GM19395 (cell line): ENCODE measurements around the gene SPESP1.
"Not testable (repeated sequence)": the region's sequence is repeated elsewhere in the genome, so short reads cannot be mapped to it uniquely, and the experiment has no call there.

Experiments used
- ATAC-seq: cut with Tn5 transposase; IDR thresholded peaks from one replicate; pipeline ENCODE4 v1.9.1; 2021; ENCODE audit warnings: mild to moderate bottlenecking, moderate library complexity; ENCODE audit not compliant: unreplicated experiment

The SPESP1 gene

GRCh38 chr15:68962465-68962864 lies 32.1 kb downstream of the SPESP1 start:
- ATAC-seq = no peak

GRCh38 chr15:68963719-68964118 lies 33.4 kb downstream of the SPESP1 start:
- ATAC-seq = not testable (repeated sequence)

- no peak for ATAC-seq
Observed at GRCh38 chr15:68966996-68967395, 36.7 kb downstream of the SPESP1 start.

- ATAC-seq = no peak
Observed at GRCh38 chr15:68967948-68968347, 37.6 kb downstream of the SPESP1 start.

- ATAC-seq = no peak
Observed at GRCh38 chr15:68969298-68969697, 39.0 kb downstream of the SPESP1 start.

- ATAC-seq = no peak
Observed at GRCh38 chr15:68972201-68973065, 42.1 kb downstream of the SPESP1 start.

- ATAC-seq = not testable (repeated sequence)
Observed at GRCh38 chr15:68975651-68976160, 45.4 kb downstream of the SPESP1 start.

GRCh38 chr15:68977426-68977825 lies 47.1 kb downstream of the SPESP1 start:
- ATAC-seq = not testable (repeated sequence)

GRCh38 chr15:68979006-68979405 lies 48.7 kb downstream of the SPESP1 start:
- no peak for ATAC-seq

GRCh38 chr15:68979816-68980215 lies 49.5 kb downstream of the SPESP1 start:
- no peak for ATAC-seq

GRCh38 chr15:68980786-68981185 lies 50.5 kb downstream of the SPESP1 start:
- no peak for ATAC-seq

- ATAC-seq = no peak
Observed at GRCh38 chr15:68981941-68982340, 51.6 kb downstream of the SPESP1 start.

GRCh38 chr15:68982976-68983563 lies 52.7 kb downstream of the SPESP1 start:
- ATAC-seq = no peak

- ATAC-seq = no peak
Observed at GRCh38 chr15:68983961-68984481, 53.7 kb downstream of the SPESP1 start.

- no peak for ATAC-seq
Observed at GRCh38 chr15:68984586-68984985, 54.3 kb downstream of the SPESP1 start.

- ATAC-seq = no peak
Observed at GRCh38 chr15:68985361-68985891, 55.1 kb downstream of the SPESP1 start.

GRCh38 chr15:68986322-68986721 lies 56.0 kb downstream of the SPESP1 start:
- ATAC-seq = no peak

- no peak for ATAC-seq
Observed at GRCh38 chr15:68987120-68987519, 56.8 kb downstream of the SPESP1 start.

- ATAC-seq = no peak
Observed at GRCh38 chr15:68987676-68988075, 57.4 kb downstream of the SPESP1 start.

GRCh38 chr15:68989541-68990230 lies 59.4 kb downstream of the SPESP1 start:
- no peak for ATAC-seq
